HAP-1 (cell line): ENCODE measurements around the gene API5.
A peak's percentile ranks its signal among the peaks of the same experiment; 100 is the strongest.
"Not testable (repeated sequence)": the region's sequence is repeated elsewhere in the genome, so short reads cannot be mapped to it uniquely, and the experiment has no call there.

ENCODE experiments used
- DNase-seq, 2 experiments: peaks; one replicate each; pipeline ENCODE4 v3.0.0-alpha.2; 2016 to 2020; ENCODE audit warnings: low spot score in 2 of 2
- H3K27me3 ChIP-seq: fragments of 250-450 bp; sonication (Bioruptor Pico); 2 replicates; pipeline ENCODE4 v1.5.1; 2020; ENCODE audit warnings: low read depth, mild to moderate bottlenecking, moderate library complexity
- H3K36me3 ChIP-seq: fragments of 250-450 bp; sonication (Bioruptor Pico); replicated peaks from 2 replicates; pipeline ENCODE4 v1.5.1; 2020; ENCODE audit warnings: mild to moderate bottlenecking
- H3K4me1 ChIP-seq: fragments of 250-450 bp; sonication (Bioruptor Pico); 2 replicates; pipeline ENCODE4 v1.5.1; 2020; ENCODE audit warnings: mild to moderate bottlenecking
- H3K4me3 ChIP-seq: fragments of 250-450 bp; sonication (Bioruptor Pico); 2 replicates; pipeline ENCODE4 v1.5.1; 2020; ENCODE audit warnings: mild to moderate bottlenecking, moderate library complexity
- H3K9me3 ChIP-seq: fragments of 250-450 bp; sonication (Bioruptor Pico); 2 replicates; pipeline ENCODE4 v1.5.1; 2020; ENCODE audit warnings: mild to moderate bottlenecking, moderate library complexity
- in situ Hi-C: fragments of 300-500 bp; cut with MboI; formaldehyde crosslinking; loops from 3 replicates; pipeline ENCODE4 v1.14.3; 2020; ENCODE audit warnings: low sequenced_read_pairs, inconsistent platforms, mixed read lengths

The API5 gene

DNA sequence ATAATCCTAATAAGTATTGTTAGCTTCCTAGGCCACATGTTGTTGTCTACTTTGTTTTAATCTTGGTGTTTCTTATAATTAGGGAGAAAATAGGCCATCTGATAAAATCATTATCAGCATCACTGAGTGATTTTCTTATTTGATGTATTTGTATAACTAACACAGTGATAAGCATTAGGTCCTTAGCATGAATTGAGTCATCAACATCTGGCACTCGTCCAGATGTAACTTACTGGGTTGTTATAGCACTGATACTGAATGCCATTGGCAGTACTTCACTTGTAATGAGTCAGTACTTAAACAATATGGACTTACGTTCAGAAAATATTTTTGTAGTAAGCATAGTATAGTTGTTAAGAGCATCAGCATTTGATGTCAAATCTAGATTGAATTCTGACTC lies 16.2 kb downstream of the API5 start:
- Histone ChIP-seq H3K4me3 (no peak overlapping the region), H3K4me1 (no peaks in the 10 kb centered on the region), H3K27me3 (no peaks in the 10 kb centered on the region), H3K9me3 (no peaks in the 10 kb centered on the region), H3K36me3 (peaks cover 96% of the 10 kb centered on the region)
- DNase-seq, result no peak
- in situ Hi-C loops, result no loop called here

DNA sequence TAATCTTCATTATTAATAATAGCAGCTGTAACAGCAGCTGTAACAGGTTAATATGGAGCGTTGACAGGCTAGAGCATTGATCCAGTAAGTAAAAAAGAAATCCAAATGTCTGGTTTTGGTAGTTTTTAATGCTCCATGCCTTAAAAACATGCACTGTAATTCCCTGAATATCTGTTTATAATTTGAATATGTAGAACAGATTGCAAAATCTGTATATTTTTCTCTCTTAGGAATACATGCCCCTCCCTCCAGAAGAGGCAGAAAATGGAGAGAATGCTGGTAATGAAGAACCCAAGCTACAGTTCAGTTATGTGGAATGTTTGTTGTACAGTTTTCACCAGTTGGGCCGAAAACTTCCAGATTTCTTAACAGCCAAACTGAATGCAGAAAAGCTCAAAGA lies 16.7 kb downstream of the API5 start:
- peaks cover 96% of the 10 kb centered on the region for H3K36me3 ChIP-seq
- no peaks in the 10 kb centered on the region for H3K27me3 ChIP-seq
- no peak for DNase-seq
- H3K9me3 ChIP-seq, result no peaks in the 10 kb centered on the region
- H3K4me1 ChIP-seq, result no peaks in the 10 kb centered on the region
- in situ Hi-C loops, result no loop called here
- no peak overlapping the region for H3K4me3 ChIP-seq

DNA sequence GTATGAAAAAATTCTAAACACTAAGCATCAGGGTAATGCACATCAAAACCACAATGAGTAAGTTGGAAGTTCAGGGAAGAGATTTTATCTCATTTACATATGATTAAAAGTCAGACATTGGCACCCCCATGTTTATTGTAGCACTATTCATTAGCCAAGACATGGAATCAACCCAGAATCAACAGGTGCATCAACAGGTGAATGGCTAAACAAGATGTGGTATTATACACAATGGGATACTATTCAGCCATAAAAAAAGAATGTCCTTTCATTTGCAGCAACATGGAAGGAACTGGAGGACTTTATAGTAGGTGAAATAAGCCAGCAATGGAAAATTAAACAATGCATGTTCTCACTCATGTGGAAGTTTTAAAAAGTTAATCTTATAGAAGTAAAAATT lies 29.4 kb downstream of the API5 start:
- H3K27me3 ChIP-seq, result no peaks in the 10 kb centered on the region
- no peak for DNase-seq
- no peaks in the 10 kb centered on the region for H3K9me3 ChIP-seq
- in situ Hi-C loops, result no loop called here
- H3K36me3 ChIP-seq, result peaks cover 37% of the 10 kb centered on the region
- H3K4me1 ChIP-seq, result no peaks in the 10 kb centered on the region
- no peak overlapping the region for H3K4me3 ChIP-seq

DNA sequence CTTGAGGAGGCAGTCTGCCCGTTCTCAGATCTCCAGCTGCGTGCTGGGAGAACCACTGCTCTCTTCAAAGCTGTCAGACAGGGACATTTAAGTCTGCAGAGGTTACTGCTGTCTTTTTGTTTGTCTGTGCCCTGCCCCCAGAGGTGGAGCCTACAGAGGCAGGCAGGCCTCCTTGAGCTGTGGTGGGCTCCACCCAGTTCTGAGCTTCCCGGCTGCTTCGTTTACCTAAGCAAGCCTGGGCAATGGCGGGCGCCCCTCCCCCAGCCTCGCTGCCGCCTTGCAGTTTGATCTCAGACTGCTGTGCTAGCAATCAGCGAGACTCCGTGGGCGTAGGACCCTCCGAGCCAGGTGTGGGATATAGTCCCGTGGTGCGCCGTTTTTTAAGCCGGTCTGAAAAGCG lies 39.6 kb downstream of the API5 start:
- H3K4me1 ChIP-seq, DNase-seq, H3K9me3 ChIP-seq, H3K4me3 ChIP-seq, H3K27me3 ChIP-seq, in situ Hi-C loops, H3K36me3 ChIP-seq: not testable (repeated sequence)

DNA sequence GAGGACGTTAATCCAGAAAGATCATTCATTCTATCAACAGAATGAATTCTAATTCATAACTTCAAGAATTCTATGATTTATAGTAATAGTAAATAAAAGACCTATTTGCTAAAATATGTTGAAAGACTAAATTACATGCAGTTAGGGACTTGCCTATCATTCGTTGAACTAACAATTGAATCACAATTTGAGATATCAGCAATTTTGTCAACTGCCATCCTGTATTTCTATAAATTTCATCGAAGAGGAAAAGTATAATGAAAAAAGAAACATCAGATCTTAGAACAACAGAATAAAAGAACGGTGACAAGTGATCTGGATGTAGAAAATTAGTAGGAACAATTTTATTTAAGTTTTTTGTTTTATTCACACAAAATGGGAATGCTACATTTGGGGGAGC lies 42.5 kb downstream of the API5 start:
- in situ Hi-C loops, result no loop called here
- H3K4me1 ChIP-seq, result peaks cover 7% of the 10 kb centered on the region
- H3K27me3 ChIP-seq, result no peaks in the 10 kb centered on the region
- no peaks in the 10 kb centered on the region for H3K36me3 ChIP-seq
- H3K4me3 ChIP-seq, result no peak overlapping the region
- DNase-seq, result no peak
- no peaks in the 10 kb centered on the region for H3K9me3 ChIP-seq

DNA sequence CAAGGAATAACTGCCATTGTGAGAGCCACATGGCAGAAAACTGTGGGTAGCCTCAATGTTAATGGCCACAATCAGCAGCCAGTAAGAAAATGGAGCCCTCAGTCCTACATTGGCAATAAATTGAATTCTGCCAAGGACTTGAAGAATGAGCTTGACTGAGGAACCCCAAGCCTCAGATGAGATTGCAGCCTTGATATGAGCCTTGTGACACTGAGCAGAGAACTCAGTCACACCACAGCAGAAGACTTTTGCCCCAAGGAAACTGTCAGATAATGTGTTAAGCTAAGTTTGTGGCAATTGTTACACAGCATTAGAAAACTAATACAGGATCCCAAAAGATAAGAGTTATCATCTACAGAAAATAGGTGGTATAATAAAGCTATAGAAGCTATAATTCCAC lies 44.5 kb downstream of the API5 start:
- H3K4me3 ChIP-seq, result no peak overlapping the region
- in situ Hi-C loops, result no loop called here
- no peak for DNase-seq

DNA sequence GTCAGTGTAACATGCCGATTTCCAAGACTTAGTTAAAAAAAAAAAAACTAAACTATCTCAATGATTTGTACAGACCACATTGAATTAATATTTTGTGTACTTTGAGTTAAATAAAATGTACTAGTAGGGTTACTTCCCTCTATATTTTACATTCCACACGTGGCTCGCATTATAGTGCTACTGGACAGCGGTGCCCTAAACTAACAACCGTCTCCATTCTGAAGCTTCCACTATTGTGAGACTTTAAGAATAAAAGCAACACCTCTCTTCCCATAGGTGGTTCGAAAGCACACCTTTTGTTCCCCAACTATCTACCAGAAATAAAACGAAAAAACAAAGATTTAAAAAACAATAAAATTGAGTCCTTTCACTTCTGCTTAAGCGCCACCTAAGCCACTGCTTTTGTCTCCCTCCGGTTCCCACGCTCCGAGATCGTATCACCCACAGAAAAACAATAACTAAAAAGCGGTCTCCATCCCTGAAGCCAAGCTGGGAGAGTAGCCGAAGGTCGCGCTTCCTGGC lies 46.5 kb downstream of the API5 start:
- H3K27me3 ChIP-seq, result no peaks in the 10 kb centered on the region
- peaks cover 11% of the 10 kb centered on the region for H3K4me1 ChIP-seq
- H3K9me3 ChIP-seq, result no peaks in the 10 kb centered on the region
- no peak for DNase-seq
- in situ Hi-C loops, result no loop called here
- peak overlapping the region; percentile 99 for H3K4me3 ChIP-seq
- H3K36me3 ChIP-seq, result no peaks in the 10 kb centered on the region

More for the DNA sequence above, 44.5 kb downstream of the API5 start:
- no peaks in the 10 kb centered on the region for H3K27me3 ChIP-seq
- no peaks in the 10 kb centered on the region for H3K36me3 ChIP-seq
- H3K9me3 ChIP-seq, result no peaks in the 10 kb centered on the region
- peaks cover 11% of the 10 kb centered on the region for H3K4me1 ChIP-seq

DNA sequence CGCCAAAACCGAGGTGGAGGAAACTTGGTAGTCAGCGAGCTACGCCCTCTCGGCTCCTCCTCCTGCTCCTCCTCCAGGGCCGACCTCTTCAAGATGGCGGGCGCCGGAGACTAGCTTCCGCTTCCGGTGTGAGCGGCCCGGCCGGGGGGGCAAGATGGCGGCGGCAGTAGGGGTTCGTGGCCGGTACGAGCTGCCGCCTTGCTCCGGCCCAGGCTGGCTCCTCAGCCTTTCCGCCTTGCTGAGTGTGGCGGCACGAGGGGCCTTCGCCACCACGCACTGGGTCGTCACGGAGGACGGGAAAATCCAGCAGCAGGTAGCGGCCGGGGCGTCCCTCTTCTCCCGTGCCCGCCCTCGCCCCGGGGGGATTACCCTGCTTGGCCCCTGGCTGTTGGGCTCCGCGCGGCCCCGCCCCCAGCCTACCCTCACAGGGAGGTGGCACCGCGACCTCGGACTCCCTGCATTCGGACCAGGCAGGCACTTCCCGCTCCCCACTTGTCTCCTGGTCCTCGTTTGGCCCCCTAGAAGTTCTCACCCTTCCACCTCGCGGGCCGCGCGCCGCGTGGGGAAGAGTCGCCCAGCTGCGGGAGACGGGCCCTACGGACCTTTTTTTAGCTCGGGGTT lies 47.1 kb downstream of the API5 start, which contains the start of gene TTC17:
TSS of gene TTC17 (plus strand) at position 120 of the 621 bp plus-strand sequence. CDS start at position 155, 35 bp downstream.
- peak; percentile 91 to 96 for DNase-seq
- H3K27me3 ChIP-seq, result no peaks in the 10 kb centered on the region
- in situ Hi-C loops, result no loop called here

DNA sequence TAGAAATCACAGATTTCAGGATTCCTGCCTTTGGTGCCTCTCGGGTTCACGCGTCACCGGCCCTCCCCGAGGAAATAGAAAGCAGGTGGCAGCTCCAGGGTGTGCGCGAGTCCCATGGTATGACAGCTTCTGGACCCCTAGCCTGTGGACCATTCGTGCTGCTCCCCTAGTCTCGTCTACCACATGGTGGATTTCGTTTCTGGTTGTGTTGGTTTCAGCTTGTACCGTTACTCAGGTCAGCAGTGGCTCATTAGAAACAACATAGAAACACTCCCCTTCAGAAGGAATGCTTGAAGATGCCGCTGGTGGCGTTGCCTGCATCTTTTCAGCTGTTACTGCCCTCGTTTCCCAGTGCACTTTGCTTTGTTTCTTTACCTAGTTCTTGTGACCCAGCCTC lies 47.6 kb downstream of the API5 start:
- in situ Hi-C loops, result no loop called here
- peak; percentile 29 to 47 for DNase-seq
- peaks cover 11% of the 10 kb centered on the region for H3K4me1 ChIP-seq
- H3K27me3 ChIP-seq, result no peaks in the 10 kb centered on the region
- no peaks in the 10 kb centered on the region for H3K36me3 ChIP-seq
- H3K4me3 ChIP-seq, result peak overlapping the region; percentile 99
- no peaks in the 10 kb centered on the region for H3K9me3 ChIP-seq

More for the DNA sequence above, 47.1 kb downstream of the API5 start, which contains the start of gene TTC17:
- peaks cover 11% of the 10 kb centered on the region for H3K4me1 ChIP-seq
- no peaks in the 10 kb centered on the region for H3K9me3 ChIP-seq
- H3K36me3 ChIP-seq, result no peaks in the 10 kb centered on the region
- H3K4me3 ChIP-seq, result peak within 1 kb of the TSS; percentile 99

DNA sequence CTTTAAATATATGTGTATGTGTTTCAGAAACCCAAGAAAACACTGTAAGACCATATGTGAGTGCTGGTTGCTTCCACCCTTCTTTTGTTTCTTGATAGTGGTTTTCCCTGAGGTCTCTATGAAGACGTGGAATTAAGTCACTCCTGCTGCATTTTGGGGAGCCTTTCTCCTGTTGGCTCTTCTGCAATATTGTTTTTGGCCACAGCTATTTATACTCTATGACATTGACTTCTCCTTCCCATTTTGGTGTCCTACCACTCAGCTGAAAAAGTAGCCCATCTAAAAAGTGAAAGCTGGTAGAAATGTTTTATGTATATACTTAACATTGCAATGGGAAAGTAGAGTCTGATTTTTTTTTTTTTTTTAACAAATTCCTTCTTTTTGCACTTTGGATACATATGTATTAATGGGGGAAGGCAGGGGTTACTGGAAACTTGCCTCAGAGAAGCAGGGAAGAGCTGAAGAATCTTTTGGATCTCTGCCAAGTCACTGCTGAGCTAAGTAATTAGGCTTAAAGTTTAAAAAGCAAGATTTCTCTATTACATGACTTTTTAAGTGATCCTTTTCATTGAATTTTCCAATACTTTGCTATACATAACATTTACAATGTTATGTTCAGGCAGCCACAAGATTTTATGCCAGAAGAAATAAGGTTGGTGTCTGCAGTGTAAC lies 48.7 kb downstream of the API5 start:
- H3K36me3 ChIP-seq, result peaks cover 2% of the 10 kb centered on the region; the same call in 1 of the 2 replicates
- peak overlapping the region; percentile 99 for H3K4me3 ChIP-seq
- peak in 1 of 2 experiments; percentile 25 for DNase-seq
- in situ Hi-C loops, result no loop called here
- H3K9me3 ChIP-seq, result no peaks in the 10 kb centered on the region
- H3K27me3 ChIP-seq, result no peaks in the 10 kb centered on the region
- H3K4me1 ChIP-seq, result peaks cover 11% of the 10 kb centered on the region

DNA sequence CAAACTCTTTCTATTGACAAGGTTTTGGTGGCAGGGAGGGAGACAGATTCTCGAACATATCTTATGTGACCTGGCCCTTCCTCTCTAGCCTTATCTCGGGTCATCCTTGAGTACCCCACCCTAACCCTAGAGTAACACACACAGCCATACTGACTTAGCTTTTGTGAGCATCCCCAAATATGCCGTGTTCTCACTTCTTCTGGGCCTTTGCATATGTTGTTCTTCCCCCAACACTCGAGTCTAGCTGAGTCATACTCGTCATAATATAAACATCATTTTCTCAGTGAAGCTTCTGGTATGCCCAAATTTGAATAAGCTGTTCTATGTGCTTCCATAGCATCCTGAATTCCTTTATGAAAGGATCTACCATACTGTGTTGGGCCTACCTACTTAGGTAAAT lies 54.9 kb downstream of the API5 start:
- no peaks in the 10 kb centered on the region for H3K27me3 ChIP-seq
- no peak for DNase-seq
- in situ Hi-C loops, result no loop called here
- peaks cover 10% of the 10 kb centered on the region; the same call in 1 of the 2 replicates for H3K36me3 ChIP-seq
- no peaks in the 10 kb centered on the region for H3K9me3 ChIP-seq
- H3K4me3 ChIP-seq, result no peak overlapping the region
- no peaks in the 10 kb centered on the region for H3K4me1 ChIP-seq

DNA sequence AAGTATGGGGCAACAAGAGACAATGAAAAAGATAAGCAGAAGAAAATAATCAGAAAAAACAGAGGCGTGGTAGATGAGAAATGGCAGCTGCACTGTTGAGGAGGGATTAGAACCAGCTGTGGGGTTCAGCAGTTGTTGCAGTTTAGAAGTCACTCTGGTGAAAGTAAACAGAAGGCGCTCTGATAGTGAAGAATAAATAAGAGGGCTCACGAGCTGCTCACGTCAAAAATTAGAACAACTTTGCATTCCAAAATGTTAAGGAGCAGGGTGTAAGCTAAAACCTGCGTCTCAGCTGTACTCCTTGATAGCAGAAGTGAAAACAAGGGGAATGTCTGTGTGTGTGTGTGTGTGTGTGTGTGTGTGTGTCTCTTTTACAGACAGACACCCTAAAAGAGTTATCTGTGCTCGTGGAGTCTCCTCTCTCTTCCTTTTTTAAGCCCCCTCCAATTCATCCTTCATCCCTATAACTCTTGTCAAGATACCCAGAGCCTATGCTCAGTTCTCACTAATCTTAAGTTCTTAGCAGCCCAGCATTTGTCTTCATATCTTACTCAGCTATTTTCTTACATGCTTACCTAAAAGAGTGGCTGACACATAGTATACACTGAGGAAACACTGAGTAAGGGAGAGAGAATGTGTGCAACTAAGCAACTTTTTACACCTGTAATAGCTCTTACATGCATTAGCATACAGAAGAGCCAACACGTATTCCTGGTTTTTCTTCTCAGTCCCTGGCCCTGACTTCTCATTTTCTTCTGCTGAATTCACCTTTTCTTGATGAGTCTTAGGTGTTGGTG lies 55.8 kb downstream of the API5 start:
- no peak overlapping the region for H3K4me3 ChIP-seq
- in situ Hi-C loops, result no loop called here
- no peaks in the 10 kb centered on the region for H3K4me1 ChIP-seq
- no peaks in the 10 kb centered on the region for H3K9me3 ChIP-seq
- no peak for DNase-seq
- H3K36me3 ChIP-seq, result peaks cover 10% of the 10 kb centered on the region; the same call in 1 of the 2 replicates
- H3K27me3 ChIP-seq, result no peaks in the 10 kb centered on the region

DNA sequence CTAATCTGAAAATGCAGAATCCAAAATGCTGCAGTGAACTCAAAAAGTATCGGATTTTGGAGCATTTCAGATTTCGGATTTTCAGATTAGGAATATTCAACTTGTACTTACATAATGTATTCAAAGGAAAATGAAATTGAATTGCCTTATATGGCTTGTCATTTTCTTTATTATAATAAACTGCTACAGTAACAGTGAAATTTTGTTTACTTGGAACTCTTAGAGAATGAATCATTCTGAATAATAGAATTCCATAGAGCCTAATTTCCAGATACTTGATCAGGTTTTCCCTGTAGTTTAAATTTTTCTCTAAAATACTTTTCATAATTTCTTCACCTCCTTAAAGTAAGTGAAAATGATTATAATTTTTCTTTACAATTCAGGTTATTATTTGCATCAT lies 64.3 kb downstream of the API5 start:
- Histone ChIP-seq H3K9me3 (no peaks in the 10 kb centered on the region), H3K27me3 (no peaks in the 10 kb centered on the region), H3K4me1 (no peaks in the 10 kb centered on the region; the same call in 1 of the 2 replicates), H3K36me3 (peaks cover 12% of the 10 kb centered on the region), H3K4me3 (no peak overlapping the region)
- in situ Hi-C loops, result no loop called here
- no peak for DNase-seq

DNA sequence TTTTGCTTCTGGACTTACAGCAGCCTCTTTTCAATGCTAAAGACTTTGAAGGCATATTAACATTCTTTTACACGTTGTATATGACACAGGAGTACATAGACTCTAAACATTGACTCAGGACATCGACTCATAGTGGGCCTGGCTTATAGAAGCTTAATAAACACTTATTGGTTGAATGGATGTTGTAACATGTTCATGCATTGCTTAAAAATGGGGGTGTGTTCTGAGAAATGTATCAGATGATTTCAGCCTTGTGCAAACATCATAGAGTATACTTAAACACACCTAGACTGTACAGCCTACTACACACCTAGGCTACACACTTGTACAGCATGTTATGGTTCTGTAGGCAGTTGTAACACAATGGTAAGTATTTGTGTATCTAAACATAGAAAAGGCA lies 64.8 kb downstream of the API5 start:
- H3K4me3 ChIP-seq, result no peak overlapping the region
- no peaks in the 10 kb centered on the region; the same call in 1 of the 2 replicates for H3K4me1 ChIP-seq
- DNase-seq, result no peak
- H3K9me3 ChIP-seq, result no peaks in the 10 kb centered on the region
- in situ Hi-C loops, result no loop called here
- H3K36me3 ChIP-seq, result peaks cover 12% of the 10 kb centered on the region
- H3K27me3 ChIP-seq, result no peaks in the 10 kb centered on the region
